Panc1 (cell line): Measurements from ENCODE around the gene SF3A2. TPM values are rescaled to one million over a fixed set of nuclear protein-coding genes. Genes with fewer than 3 reads are reported as not detected.

Experiments used
- ATAC-seq: fragments of 200-7000 bp; cut with Tn5 transposase; 2 replicates; pipeline ENCODE4 v1.9.1; 2020; ENCODE audit warnings: mild to moderate bottlenecking, moderate library complexity
- BruUV-seq: library from RNA; stranded (reverse); fragments of 400-500 nt; replicated peaks from 2 replicates; lab custom pipeline; 2021; lab: Mats Ljungman, UMichigan
- CTCF ChIA-PET: fragments of 300-600 bp; sonication (Branson Sonifier 250); formaldehyde crosslinking; loops from one replicate; lab custom pipeline; 2022; ENCODE audit warnings: antibody characterized with exemption; lab: Charles Lee
- POLR2A ChIA-PET: fragments of 300-600 bp; sonication (Branson Sonifier 250); formaldehyde crosslinking; loops from one replicate; lab custom pipeline; 2022; ENCODE audit warnings: antibody characterized with exemption; lab: Charles Lee
- DNase-seq: peaks from one replicate; pipeline ENCODE4 v3.0.0-alpha.2; 2010; ENCODE audit warnings: low read depth, low spot score
- H3K27ac ChIP-seq: 2 replicates; pipeline ENCODE4 v1.5.1; 2011; ENCODE audit warnings: mild to moderate bottlenecking, low read length, inconsistent platforms
- H3K27me3 ChIP-seq: fragments of 200-500 bp; sonication (Bioruptor generic); 2 replicates; pipeline ENCODE4 v1.6.0; 2014; ENCODE audit warnings: low read length, inconsistent platforms; ENCODE audit not compliant: control insufficient read depth, insufficient read depth
- H3K36me3 ChIP-seq: fragments of 200-500 bp; sonication (Bioruptor generic); 2 replicates; pipeline ENCODE4 v1.5.1; 2014; ENCODE audit warnings: inconsistent platforms, mild to moderate bottlenecking, low read length, moderate library complexity; ENCODE audit not compliant: control insufficient read depth, insufficient read depth
- H3K4me1 ChIP-seq: 2 replicates; pipeline ENCODE4 v1.5.1; 2011; ENCODE audit warnings: inconsistent platforms, mild to moderate bottlenecking, low read length, moderate library complexity; ENCODE audit not compliant: control insufficient read depth, insufficient read depth
- H3K4me3 ChIP-seq, 2 experiments: 2 replicates each; pipeline ENCODE4 v1.5.1; 2011 to 2012; ENCODE audit warnings: low read depth in 2 of 2, low read length in 2 of 2, mild to moderate bottlenecking in 2 of 2, inconsistent platforms in 1 of 2, moderate library complexity in 1 of 2
- H3K9me3 ChIP-seq: fragments of 200-500 bp; sonication (Bioruptor generic); 2 replicates; pipeline ENCODE4 v1.5.1; 2014; ENCODE audit warnings: low read depth, mild to moderate bottlenecking, inconsistent platforms, low read length, moderate library complexity; ENCODE audit not compliant: control insufficient read depth, insufficient read depth
- POLR2AphosphoS5 ChIP-seq: IDR thresholded peaks from 2 replicates; pipeline ENCODE4 v1.6.1; 2012; ENCODE audit warnings: mild to moderate bottlenecking, low read depth, low read length, moderate library complexity
- REST ChIP-seq, 2 experiments: IDR thresholded peaks; 2 replicates each; pipeline ENCODE4 v1.6.1; 2011 to 2012; ENCODE audit warnings: low read depth in 2 of 2, control low read depth in 1 of 2, low read length in 1 of 2, mild to moderate bottlenecking in 1 of 2, moderate library complexity in 1 of 2; ENCODE audit not compliant: insufficient read depth in 1 of 2
- SIN3A ChIP-seq: IDR thresholded peaks from 2 replicates; pipeline ENCODE4 v1.6.1; 2012; ENCODE audit warnings: low read depth, mild to moderate bottlenecking, low read length, moderate library complexity, borderline replicate concordance; ENCODE audit not compliant: insufficient read depth
- TCF7L2 ChIP-seq: IDR thresholded peaks from 2 replicates; pipeline ENCODE4 v1.6.1; 2011; ENCODE audit warnings: mild to moderate bottlenecking, low read depth, low read length, inconsistent platforms
- in situ Hi-C: cut with HindIII; loops from 2 replicates; pipeline ENCODE4 v1.10.0; 2016; ENCODE audit warnings: low sequenced_read_pairs, low pct_unique_long_range_greater_than_20kb
- intact Hi-C: fragments of 100-400 bp; cut with micrococcal nuclease; formaldehyde crosslinking; loops from one replicate; pipeline ENCODE4 v1.10.0; 2022; ENCODE audit not compliant: unreplicated experiment
- total RNA-seq: library from RNA; stranded (reverse); gene quantifications from one replicate; pipeline ENCODE4 v1.2.1, GENCODE V29; 2021; ENCODE audit not compliant: unreplicated experiment
- TF ChIP-seq, protein P1 (sequence below): fragments of 450-650 bp; IDR thresholded peaks from 2 replicates; pipeline ENCODE4 v1.5.1; 2017; ENCODE audit warnings: mild to moderate bottlenecking

SF3A2 gene
- total RNA-seq, 1 experiment from 2014 or later, result 103 TPM

- Histone ChIP-seq H3K36me3 (no peaks in the 10 kb centered on the region), H3K4me1 (no peaks in the 10 kb centered on the region), H3K4me3 (no peak overlapping the region), H3K27me3 (no peaks in the 10 kb centered on the region), H3K27ac (no peak overlapping the region), H3K9me3 (no peaks in the 10 kb centered on the region)
- no peak for DNase-seq
- CTCF ChIA-PET, result no interaction called here
- no peak for ATAC-seq
- no TSS peak for BruUV-seq
- POLR2A ChIA-PET, result no interaction called here
- TF ChIP-seq POLR2AphosphoS5 (no peak), SIN3A (no peak), REST (IDR thresholded peaks at IDR 0.05; ENCODE audit: insufficient read depth in 1 of 2, low read depth in 2 of 2, low read length in 1 of 2) (no peak), TCF7L2 (no peak)
- TF ChIP-seq, protein P1, sequence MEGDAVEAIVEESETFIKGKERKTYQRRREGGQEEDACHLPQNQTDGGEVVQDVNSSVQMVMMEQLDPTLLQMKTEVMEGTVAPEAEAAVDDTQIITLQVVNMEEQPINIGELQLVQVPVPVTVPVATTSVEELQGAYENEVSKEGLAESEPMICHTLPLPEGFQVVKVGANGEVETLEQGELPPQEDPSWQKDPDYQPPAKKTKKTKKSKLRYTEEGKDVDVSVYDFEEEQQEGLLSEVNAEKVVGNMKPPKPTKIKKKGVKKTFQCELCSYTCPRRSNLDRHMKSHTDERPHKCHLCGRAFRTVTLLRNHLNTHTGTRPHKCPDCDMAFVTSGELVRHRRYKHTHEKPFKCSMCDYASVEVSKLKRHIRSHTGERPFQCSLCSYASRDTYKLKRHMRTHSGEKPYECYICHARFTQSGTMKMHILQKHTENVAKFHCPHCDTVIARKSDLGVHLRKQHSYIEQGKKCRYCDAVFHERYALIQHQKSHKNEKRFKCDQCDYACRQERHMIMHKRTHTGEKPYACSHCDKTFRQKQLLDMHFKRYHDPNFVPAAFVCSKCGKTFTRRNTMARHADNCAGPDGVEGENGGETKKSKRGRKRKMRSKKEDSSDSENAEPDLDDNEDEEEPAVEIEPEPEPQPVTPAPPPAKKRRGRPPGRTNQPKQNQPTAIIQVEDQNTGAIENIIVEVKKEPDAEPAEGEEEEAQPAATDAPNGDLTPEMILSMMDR, result no peak
- in situ Hi-C loops, result no loop called here
- intact Hi-C loops, result no loop called here
Measured at GRCh38 chr19:2213799-2214198, 22.8 kb upstream of the SF3A2 start.

GRCh38 chr19:2214251-2214650, 22.4 kb upstream of the SF3A2 start:
- BruUV-seq, result no TSS peak
- Histone ChIP-seq H3K36me3 (no peaks in the 10 kb centered on the region), H3K4me1 (no peaks in the 10 kb centered on the region), H3K4me3 (no peak overlapping the region), H3K9me3 (no peaks in the 10 kb centered on the region), H3K27ac (no peak overlapping the region), H3K27me3 (no peaks in the 10 kb centered on the region)
- ChIA-PET CTCF (no interaction called here), POLR2A (no interaction called here)
- TF ChIP-seq, protein P1, result no peak
- TF ChIP-seq POLR2AphosphoS5 (no peak), SIN3A (no peak), TCF7L2 (no peak), REST (IDR thresholded peaks at IDR 0.05; ENCODE audit: insufficient read depth in 1 of 2, low read depth in 2 of 2, low read length in 1 of 2) (no peak)
- intact Hi-C loops, result no loop called here
- ATAC-seq (no peak), DNase-seq (no peak)
- in situ Hi-C loops, result no loop called here
